Measurements from ENCODE around the gene HNRNPH2. TPM values are rescaled to one million over a fixed set of nuclear protein-coding genes. Genes with fewer than 3 reads are reported as not detected.

HNRNPH2 gene
- total and polyA plus RNA-seq, 9 of the 15 experiments (the other 6 are each of a cell fraction or from before 2014, with no cell fraction given): 40.0 to 130 (median 60.3) TPM

GRCh38 chrX:101410461-101410860 lies 2.4 kb downstream of the HNRNPH2 start:
- H3K27ac ChIP-seq (ENCODE audit: extremely low read depth, low read depth, low read length): no peak overlapping the region
- H3K79me2 ChIP-seq (ENCODE audit: control insufficient read depth, insufficient read depth, low read length): peaks cover 57% of the 10 kb centered on the region

GRCh38 chrX:101411984-101412383 lies 4.0 kb downstream of the HNRNPH2 start:
- intact Hi-C loops (cut with micrococcal nuclease): no loop called here
- H3K9me3 ChIP-seq (replicated peaks; ENCODE audit: control insufficient read depth, insufficient read depth, low read depth, low read length): no peaks in the 10 kb centered on the region
- no peak for FAIRE-seq
- H3K4me2 ChIP-seq (ENCODE audit: insufficient read depth, low read length): no peak overlapping the region
- in situ Hi-C loops (cut with MboI): no loop called here
- WGBS (ENCODE audit: insufficient coverage, low coverage, missing lambda C conversion rate): 95% methylated on average over 7 of the region's 10 CpGs
- ATAC-seq: no peak
- ChIA-PET POLR2A (no interaction called here), CTCF (ENCODE audit: low intra/inter-chr PET ratio) (no interaction called here)
- peaks cover 0 to 10% of the 10 kb centered on the region in 2 experiments; a peak in 3 of 5 replicates for H3K4me1 ChIP-seq (replicated peaks in 1 of 2; ENCODE audit: control insufficient read depth in 2 of 2, insufficient read depth in 2 of 2, low read length in 2 of 2)
- no peak overlapping the region for H2AFZ ChIP-seq (ENCODE audit: low read depth, low read length)
- TF ChIP-seq, protein P1, sequence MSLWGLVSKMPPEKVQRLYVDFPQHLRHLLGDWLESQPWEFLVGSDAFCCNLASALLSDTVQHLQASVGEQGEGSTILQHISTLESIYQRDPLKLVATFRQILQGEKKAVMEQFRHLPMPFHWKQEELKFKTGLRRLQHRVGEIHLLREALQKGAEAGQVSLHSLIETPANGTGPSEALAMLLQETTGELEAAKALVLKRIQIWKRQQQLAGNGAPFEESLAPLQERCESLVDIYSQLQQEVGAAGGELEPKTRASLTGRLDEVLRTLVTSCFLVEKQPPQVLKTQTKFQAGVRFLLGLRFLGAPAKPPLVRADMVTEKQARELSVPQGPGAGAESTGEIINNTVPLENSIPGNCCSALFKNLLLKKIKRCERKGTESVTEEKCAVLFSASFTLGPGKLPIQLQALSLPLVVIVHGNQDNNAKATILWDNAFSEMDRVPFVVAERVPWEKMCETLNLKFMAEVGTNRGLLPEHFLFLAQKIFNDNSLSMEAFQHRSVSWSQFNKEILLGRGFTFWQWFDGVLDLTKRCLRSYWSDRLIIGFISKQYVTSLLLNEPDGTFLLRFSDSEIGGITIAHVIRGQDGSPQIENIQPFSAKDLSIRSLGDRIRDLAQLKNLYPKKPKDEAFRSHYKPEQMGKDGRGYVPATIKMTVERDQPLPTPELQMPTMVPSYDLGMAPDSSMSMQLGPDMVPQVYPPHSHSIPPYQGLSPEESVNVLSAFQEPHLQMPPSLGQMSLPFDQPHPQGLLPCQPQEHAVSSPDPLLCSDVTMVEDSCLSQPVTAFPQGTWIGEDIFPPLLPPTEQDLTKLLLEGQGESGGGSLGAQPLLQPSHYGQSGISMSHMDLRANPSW (CRISPR knock-in tag; IDR thresholded peaks at IDR 0.05): no peak
- H3K9ac ChIP-seq (ENCODE audit: insufficient read depth in 1 of 2, low read depth in 2 of 2, low read length in 2 of 2): no peak overlapping the region
- H3K9me1 ChIP-seq (ENCODE audit: control insufficient read depth, insufficient read depth, low read length): no peaks in the 10 kb centered on the region
- H3K4me3 ChIP-seq: no peak overlapping the region
- peaks cover 44% of the 10 kb centered on the region for H3K79me2 ChIP-seq (ENCODE audit: control insufficient read depth, insufficient read depth, low read length)
- H4K20me1 ChIP-seq (replicated peaks; ENCODE audit: control insufficient read depth, insufficient read depth, low read length): no peaks in the 10 kb centered on the region; the same call in 1 of the 2 replicates
- H3K27ac ChIP-seq (ENCODE audit: extremely low read depth, low read depth, low read length): no peak overlapping the region
- H3K36me3 ChIP-seq (ENCODE audit: control insufficient read depth, insufficient read depth, low read length): peaks cover 22% of the 10 kb centered on the region; the same call in 1 of the 3 replicates
- BruUV-seq (replicated peaks): no TSS peak
- no peaks in the 10 kb centered on the region; a peak in 1 of 5 replicates for H3K27me3 ChIP-seq (ENCODE audit: control insufficient read depth in 2 of 2, insufficient read depth in 2 of 2, low read length in 2 of 2)
- no peak for DNase-seq (ENCODE audit: extremely low read depth in 1 of 4, low spot score in 3 of 4)

More at GRCh38 chrX:101410461-101410860, 2.4 kb downstream of the HNRNPH2 start:
- Histone ChIP-seq H3K36me3 (ENCODE audit: control insufficient read depth, insufficient read depth, low read length) (peaks cover 22% of the 10 kb centered on the region; the same call in 1 of the 3 replicates), H3K4me1 (replicated peaks in 1 of 2; ENCODE audit: control insufficient read depth in 2 of 2, insufficient read depth in 2 of 2, low read length in 2 of 2) (peaks cover 0 to 5% of the 10 kb centered on the region in 2 experiments; a peak in 2 of 5 replicates), H3K9me3 (replicated peaks; ENCODE audit: control insufficient read depth, insufficient read depth, low read depth, low read length) (no peaks in the 10 kb centered on the region), H3K4me3 (no peak overlapping the region), H3K9me1 (ENCODE audit: control insufficient read depth, insufficient read depth, low read length) (no peaks in the 10 kb centered on the region), H3K9ac (ENCODE audit: insufficient read depth in 1 of 2, low read depth in 2 of 2, low read length in 2 of 2) (no peak overlapping the region), H4K20me1 (replicated peaks; ENCODE audit: control insufficient read depth, insufficient read depth, low read length) (no peaks in the 10 kb centered on the region; the same call in 1 of the 2 replicates), H3K27me3 (ENCODE audit: control insufficient read depth in 2 of 2, insufficient read depth in 2 of 2, low read length in 2 of 2) (no peaks in the 10 kb centered on the region), H2AFZ (ENCODE audit: low read depth, low read length) (no peak overlapping the region), H3K4me2 (ENCODE audit: insufficient read depth, low read length) (no peak overlapping the region)
- ChIA-PET CTCF (ENCODE audit: low intra/inter-chr PET ratio) (no interaction called here), POLR2A (interaction anchor here (0.6 kb wide), 1 partner anchor 20 kb away, joined by 3 read pairs; no protein-coding TSS in a partner anchor)
- FAIRE-seq (no peak), DNase-seq (ENCODE audit: extremely low read depth in 1 of 4, low spot score in 3 of 4) (no peak), ATAC-seq (no peak)
- in situ Hi-C loops (cut with MboI): no loop called here
- TF ChIP-seq TRIM24 (IDR thresholded peaks at IDR 0.05) (no peak), RFX1 (IDR thresholded peaks at IDR 0.05) (peak; percentile 14; the same call in 1 of the 2 replicates)
- BruUV-seq (replicated peaks): no TSS peak
- intact Hi-C loops (cut with micrococcal nuclease): no loop called here
- WGBS (ENCODE audit: insufficient coverage, low coverage, missing lambda C conversion rate): 87% methylated on average over 5 of the region's 7 CpGs

Data from K562 (cell line).